ENCODE results near the gene CMKLR1. TPM values are rescaled to one million over a fixed set of nuclear protein-coding genes. Genes with fewer than 3 reads are reported as not detected.

CMKLR1 gene
- polyA plus RNA-seq, 1 of the 3 experiments (the other 2 are of a cell fraction) = 0.15 TPM

- POLR2A ChIA-PET = no interaction called here
- TF ChIP-seq GABPA (IDR thresholded peaks at IDR 0.05; ENCODE audit: low read depth) = no peak
- no peak for TF ChIP-seq MAX (IDR thresholded peaks at IDR 0.05; ENCODE audit: low read depth)
- no peak for TF ChIP-seq RXRA (IDR thresholded peaks at IDR 0.05; ENCODE audit: borderline replicate concordance, low read depth)
- no peak for TF ChIP-seq CHD2 (IDR thresholded peaks at IDR 0.05; ENCODE audit: low read length, partially characterized antibody)
- no peak for TF ChIP-seq ELF1 (IDR thresholded peaks at IDR 0.05)
- TF ChIP-seq NRF1 (IDR thresholded peaks at IDR 0.05; ENCODE audit: low read depth, low read length) = no peak
- TF ChIP-seq PBX3 (IDR thresholded peaks at IDR 0.05) = no peak
- no peak for TF ChIP-seq TCF12 (IDR thresholded peaks at IDR 0.05)
- no peak for TF ChIP-seq TEAD4 (IDR thresholded peaks at IDR 0.05; ENCODE audit: borderline replicate concordance, insufficient read depth)
- TF ChIP-seq GATA2 (CRISPR knock-in tag; IDR thresholded peaks at IDR 0.05) = no peak
- TF ChIP-seq EP300 (IDR thresholded peaks at IDR 0.05; ENCODE audit: borderline replicate concordance in 1 of 2, low read depth in 1 of 2, low read length in 1 of 2) = no peak
- no peak for TF ChIP-seq NFIC (IDR thresholded peaks at IDR 0.05; ENCODE audit: borderline replicate concordance)
- TF ChIP-seq TAF1 (IDR thresholded peaks at IDR 0.05; ENCODE audit: borderline replicate concordance, low read depth, low read length) = no peak
- no peak for TF ChIP-seq IRF3 (IDR thresholded peaks at IDR 0.05; ENCODE audit: low read depth, low read length)
- no peak for TF ChIP-seq USF1 (IDR thresholded peaks at IDR 0.05; ENCODE audit: borderline replicate concordance, low read depth)
- no peak for TF ChIP-seq CTCF (IDR thresholded peaks at IDR 0.05)
- no peak for TF ChIP-seq RFX5 (IDR thresholded peaks at IDR 0.05; ENCODE audit: low read length)
- no peak for TF ChIP-seq RAD21 (IDR thresholded peaks at IDR 0.05; ENCODE audit: low read length)
- no peak for TF ChIP-seq YY1 (IDR thresholded peaks at IDR 0.05; ENCODE audit: low read depth)
- no peaks in the 10 kb centered on the region for H3K79me2 ChIP-seq (ENCODE audit: insufficient read depth)
Observed at GRCh38 chr12:108340037-108340436, 926 bp upstream of the CMKLR1 start.

More at GRCh38 chr12:108340037-108340436, 926 bp upstream of the CMKLR1 start:
- Histone ChIP-seq H3K4me1 (ENCODE audit: control insufficient read depth in 1 of 2, insufficient read depth in 2 of 2, low read depth in 1 of 2, low read length in 1 of 2) (peaks cover 0 to 21% of the 10 kb centered on the region in 2 experiments; a peak in 1 of 4 replicates), H3K9me3 (no peaks in the 10 kb centered on the region), H3K4me3 (ENCODE audit: low read depth in 2 of 2, low read length in 1 of 2) (no peak overlapping the region), H4K20me1 (ENCODE audit: insufficient read depth) (no peaks in the 10 kb centered on the region), H3K4me2 (no peak overlapping the region), H3K9me2 (no peaks in the 10 kb centered on the region), H3K27me3 (ENCODE audit: insufficient read depth) (no peaks in the 10 kb centered on the region), H3K36me3 (replicated peaks in 1 of 2; ENCODE audit: control insufficient read depth in 1 of 2, insufficient read depth in 2 of 2, low read length in 1 of 2) (no peaks in the 10 kb centered on the region), H3F3A (replicated peaks; ENCODE audit: insufficient read depth) (no peaks in the 10 kb centered on the region), H3K9ac (no peak overlapping the region), H3K27ac (ENCODE audit: low read depth in 2 of 2, low read length in 1 of 2) (peak overlapping the region in 1 of 2 experiments; percentile 87; a peak in 2 of 4 replicates), H2AFZ (ENCODE audit: low read depth) (no peak overlapping the region)
- CTCF ChIA-PET = no interaction called here
- DNase-seq = no peak
- 48% methylated on average over 9 of the region's 10 CpGs for WGBS (ENCODE audit: low lambda C conversion rate)

Measured in SK-N-SH (cell line).